B cell (primary cell): ENCODE results near the gene PRDM4.

Source experiments
- EZH2 ChIP-seq: IDR thresholded peaks from 2 replicates; pipeline ENCODE4 v1.6.1; 2012; ENCODE audit warnings: borderline replicate concordance, low read depth, mild to moderate bottlenecking, moderate library complexity, low read length; ENCODE audit not compliant: insufficient read depth, poor library complexity, severe bottlenecking
- TF ChIP-seq, protein P1 (sequence below): fragments of 200-600 bp; IDR thresholded peaks from one replicate; pipeline ENCODE4 v1.8.0; 2022; ENCODE audit warnings: antibody characterized with exemption, mild to moderate bottlenecking

DNA sequence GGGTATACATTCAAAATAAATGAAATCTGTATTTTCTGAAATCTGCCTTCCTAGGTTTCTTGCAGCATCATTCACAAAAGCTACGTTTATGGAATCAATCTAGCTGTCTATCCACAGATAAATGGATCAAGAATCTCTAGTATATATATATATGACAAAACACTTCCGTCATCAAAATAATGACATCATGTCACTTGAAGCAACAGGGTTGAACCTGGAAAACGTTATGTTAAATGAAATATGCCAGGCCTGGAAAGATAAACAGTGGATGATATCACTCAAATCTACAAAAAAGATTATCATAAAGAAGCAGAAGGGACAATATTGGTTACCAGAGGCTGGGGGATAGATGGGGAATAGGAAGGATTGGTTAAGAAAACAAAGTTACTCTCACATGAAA, 42.2 kb upstream of the PRDM4 start:
- TF ChIP-seq, protein P1, sequence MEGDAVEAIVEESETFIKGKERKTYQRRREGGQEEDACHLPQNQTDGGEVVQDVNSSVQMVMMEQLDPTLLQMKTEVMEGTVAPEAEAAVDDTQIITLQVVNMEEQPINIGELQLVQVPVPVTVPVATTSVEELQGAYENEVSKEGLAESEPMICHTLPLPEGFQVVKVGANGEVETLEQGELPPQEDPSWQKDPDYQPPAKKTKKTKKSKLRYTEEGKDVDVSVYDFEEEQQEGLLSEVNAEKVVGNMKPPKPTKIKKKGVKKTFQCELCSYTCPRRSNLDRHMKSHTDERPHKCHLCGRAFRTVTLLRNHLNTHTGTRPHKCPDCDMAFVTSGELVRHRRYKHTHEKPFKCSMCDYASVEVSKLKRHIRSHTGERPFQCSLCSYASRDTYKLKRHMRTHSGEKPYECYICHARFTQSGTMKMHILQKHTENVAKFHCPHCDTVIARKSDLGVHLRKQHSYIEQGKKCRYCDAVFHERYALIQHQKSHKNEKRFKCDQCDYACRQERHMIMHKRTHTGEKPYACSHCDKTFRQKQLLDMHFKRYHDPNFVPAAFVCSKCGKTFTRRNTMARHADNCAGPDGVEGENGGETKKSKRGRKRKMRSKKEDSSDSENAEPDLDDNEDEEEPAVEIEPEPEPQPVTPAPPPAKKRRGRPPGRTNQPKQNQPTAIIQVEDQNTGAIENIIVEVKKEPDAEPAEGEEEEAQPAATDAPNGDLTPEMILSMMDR = no peak
- TF ChIP-seq EZH2 = no peak
